HEK293 (cell line): ENCODE data around the gene ASXL2.

Experiments
- CTCF ChIA-PET: fragments of 350-600 bp; formaldehyde crosslinking; extraction: SDS; loops from one replicate; lab custom pipeline; 2021; ENCODE audit warnings: antibody characterized with exemption; lab: Yijun Ruan, JAX
- POLR2A ChIA-PET: fragments of 300-600 bp; formaldehyde crosslinking; extraction: SDS; loops from one replicate; lab custom pipeline; 2020; ENCODE audit warnings: antibody characterized with exemption, inconsistent platforms; lab: Yijun Ruan, JAX
- H3K27ac ChIP-seq: fragments of 200-500 bp; sonication (Bioruptor generic); 2 replicates; pipeline ENCODE4 v1.5.1; 2014; ENCODE audit warnings: low read depth, low read length, control low read depth, inconsistent platforms; ENCODE audit errors: extremely low read depth
- H3K36me3 ChIP-seq, 2 experiments: fragments of 200-500 bp in 1 of 2; sonication (Bioruptor generic) in 1 of 2; 1 replicate in 1 of 2; 2 replicates in 1 of 2; pipeline ENCODE4 v1.5.1; 2014 to 2017; ENCODE audit warnings: inconsistent platforms in 2 of 2, low read length in 2 of 2; ENCODE audit not compliant: control insufficient read depth in 2 of 2, insufficient read depth in 1 of 2
- H3K4me1 ChIP-seq: fragments of 200-500 bp; sonication (Bioruptor generic); 2 replicates; pipeline ENCODE4 v1.5.1; 2014; ENCODE audit warnings: mild to moderate bottlenecking, low read length, inconsistent platforms; ENCODE audit not compliant: control insufficient read depth, insufficient read depth
- H3K4me3 ChIP-seq: 2 replicates; pipeline ENCODE4 v1.5.1; 2011; ENCODE audit warnings: low read depth, mild to moderate bottlenecking, control low read depth, low read length, moderate library complexity
- H3K9me3 ChIP-seq: fragments of 200-500 bp; sonication (Bioruptor generic); 2 replicates; pipeline ENCODE4 v1.5.1; 2014; ENCODE audit warnings: low read depth, low read length, inconsistent platforms; ENCODE audit not compliant: control insufficient read depth, insufficient read depth
- GLIS1 ChIP-seq: fragments of 450-650 bp; formaldehyde crosslinking; IDR thresholded peaks from 2 replicates; pipeline ENCODE4 v1.5.1; 2016; ENCODE audit warnings: missing biosample characterization, missing genetic modification characterization
- MZF1 ChIP-seq: fragments of 450-650 bp; formaldehyde crosslinking; IDR thresholded peaks from 2 replicates; pipeline ENCODE4 v1.5.1; 2017; ENCODE audit warnings: missing biosample characterization, missing genetic modification characterization, borderline replicate concordance
- ZNF155 ChIP-seq: fragments of 450-650 bp; formaldehyde crosslinking; IDR thresholded peaks from 2 replicates; pipeline ENCODE4 v1.5.1; 2016; ENCODE audit warnings: missing biosample characterization, missing genetic modification characterization
- ZNF16 ChIP-seq: fragments of 450-650 bp; formaldehyde crosslinking; IDR thresholded peaks from 2 replicates; pipeline ENCODE4 v1.5.1; 2016; ENCODE audit warnings: low read depth, missing biosample characterization, missing genetic modification characterization
- ZNF169 ChIP-seq: fragments of 450-650 bp; formaldehyde crosslinking; IDR thresholded peaks from 2 replicates; pipeline ENCODE4 v1.5.1; 2016; ENCODE audit warnings: missing biosample characterization, missing genetic modification characterization
- ZNF223 ChIP-seq: fragments of 450-650 bp; formaldehyde crosslinking; IDR thresholded peaks from 2 replicates; pipeline ENCODE4 v1.5.1; 2016; ENCODE audit warnings: missing biosample characterization, missing genetic modification characterization
- ZNF239 ChIP-seq: fragments of 450-650 bp; formaldehyde crosslinking; IDR thresholded peaks from 2 replicates; pipeline ENCODE4 v1.5.1; 2016; ENCODE audit warnings: missing biosample characterization, missing genetic modification characterization
- ZNF416 ChIP-seq: fragments of 450-650 bp; formaldehyde crosslinking; IDR thresholded peaks from 2 replicates; pipeline ENCODE4 v1.5.1; 2016; ENCODE audit warnings: missing biosample characterization, missing genetic modification characterization
- ZNF561 ChIP-seq: fragments of 450-650 bp; IDR thresholded peaks from 2 replicates; pipeline ENCODE4 v1.5.1; 2018; ENCODE audit warnings: missing biosample characterization, missing genetic modification characterization, borderline replicate concordance
- ZNF621 ChIP-seq: fragments of 450-650 bp; formaldehyde crosslinking; IDR thresholded peaks from 2 replicates; pipeline ENCODE4 v1.5.1; 2017; ENCODE audit warnings: missing biosample characterization, missing genetic modification characterization
- ZNF624 ChIP-seq: fragments of 450-650 bp; formaldehyde crosslinking; IDR thresholded peaks from 2 replicates; pipeline ENCODE4 v1.5.1; 2017; ENCODE audit warnings: missing biosample characterization, missing genetic modification characterization
- ZNF677 ChIP-seq: fragments of 450-650 bp; IDR thresholded peaks from 2 replicates; pipeline ENCODE4 v1.5.0; 2018; ENCODE audit warnings: missing biosample characterization, mild to moderate bottlenecking, missing genetic modification characterization, moderate library complexity
- ZSCAN23 ChIP-seq: fragments of 450-650 bp; formaldehyde crosslinking; IDR thresholded peaks from 2 replicates; pipeline ENCODE4 v1.5.1; 2016; ENCODE audit warnings: missing biosample characterization, missing genetic modification characterization
- ZSCAN30 ChIP-seq: fragments of 450-650 bp; IDR thresholded peaks from 2 replicates; pipeline ENCODE4 v1.5.1; 2018; ENCODE audit warnings: missing biosample characterization, mild to moderate bottlenecking, missing genetic modification characterization, moderate library complexity
- TF ChIP-seq, protein P1 (sequence below): fragments of 450-650 bp; formaldehyde crosslinking; IDR thresholded peaks from 2 replicates; pipeline ENCODE4 v1.5.1; 2016; ENCODE audit warnings: missing biosample characterization, missing genetic modification characterization
- TF ChIP-seq, protein P2 (sequence below): fragments of 450-650 bp; formaldehyde crosslinking; IDR thresholded peaks from 2 replicates; pipeline ENCODE4 v1.5.1; 2017; ENCODE audit warnings: missing biosample characterization, missing genetic modification characterization
- TF ChIP-seq, protein P3 (sequence below): fragments of 450-650 bp; IDR thresholded peaks from 2 replicates; pipeline ENCODE4 v1.5.1; 2018; ENCODE audit warnings: missing biosample characterization, missing genetic modification characterization
- TF ChIP-seq, protein P4 (sequence below): fragments of 450-650 bp; formaldehyde crosslinking; IDR thresholded peaks from 2 replicates; pipeline ENCODE4 v1.5.1; 2016; ENCODE audit warnings: missing biosample characterization, missing genetic modification characterization
- TF ChIP-seq, protein P5 (sequence below): fragments of 450-650 bp; formaldehyde crosslinking; IDR thresholded peaks from 2 replicates; pipeline ENCODE4 v1.5.1; 2017; ENCODE audit warnings: missing biosample characterization, mild to moderate bottlenecking, missing genetic modification characterization, moderate library complexity

The ASXL2 gene

DNA sequence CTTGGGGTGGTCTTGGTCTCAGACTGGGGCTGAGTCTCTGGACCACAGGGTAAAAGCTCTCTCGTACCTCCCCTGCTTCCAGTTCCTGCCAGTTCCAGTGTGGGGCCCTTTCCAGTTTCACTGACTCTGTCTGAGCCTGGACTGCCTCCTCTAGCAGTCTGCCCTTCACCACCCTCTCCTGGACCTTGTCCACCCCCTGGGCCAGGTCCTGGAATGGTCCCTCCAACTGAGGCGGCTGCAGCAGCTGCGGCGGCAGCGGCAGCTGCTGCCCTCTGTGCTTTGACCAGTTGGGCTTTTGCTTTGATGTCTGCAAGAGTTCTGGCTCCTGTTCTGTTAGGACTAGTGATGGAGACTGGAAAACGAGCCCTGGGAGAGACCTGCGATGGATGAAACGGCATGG is 134.2 kb downstream of the ASXL2 start (continued):
- TF ChIP-seq, protein P1, sequence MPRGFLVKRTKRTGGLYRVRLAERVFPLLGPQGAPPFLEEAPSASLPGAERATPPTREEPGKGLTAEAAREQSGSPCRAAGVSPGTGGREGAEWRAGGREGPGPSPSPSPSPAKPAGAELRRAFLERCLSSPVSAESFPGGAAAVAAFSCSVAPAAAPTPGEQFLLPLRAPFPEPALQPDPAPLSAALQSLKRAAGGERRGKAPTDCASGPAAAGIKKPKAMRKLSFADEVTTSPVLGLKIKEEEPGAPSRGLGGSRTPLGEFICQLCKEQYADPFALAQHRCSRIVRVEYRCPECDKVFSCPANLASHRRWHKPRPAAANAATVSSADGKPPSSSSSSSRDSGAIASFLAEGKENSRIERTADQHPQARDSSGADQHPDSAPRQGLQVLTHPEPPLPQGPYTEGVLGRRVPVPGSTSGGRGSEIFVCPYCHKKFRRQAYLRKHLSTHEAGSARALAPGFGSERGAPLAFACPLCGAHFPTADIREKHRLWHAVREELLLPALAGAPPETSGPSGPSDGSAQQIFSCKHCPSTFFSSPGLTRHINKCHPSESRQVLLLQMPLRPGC (tag by site-specific recombination) = no peak
- TF ChIP-seq, protein P2, sequence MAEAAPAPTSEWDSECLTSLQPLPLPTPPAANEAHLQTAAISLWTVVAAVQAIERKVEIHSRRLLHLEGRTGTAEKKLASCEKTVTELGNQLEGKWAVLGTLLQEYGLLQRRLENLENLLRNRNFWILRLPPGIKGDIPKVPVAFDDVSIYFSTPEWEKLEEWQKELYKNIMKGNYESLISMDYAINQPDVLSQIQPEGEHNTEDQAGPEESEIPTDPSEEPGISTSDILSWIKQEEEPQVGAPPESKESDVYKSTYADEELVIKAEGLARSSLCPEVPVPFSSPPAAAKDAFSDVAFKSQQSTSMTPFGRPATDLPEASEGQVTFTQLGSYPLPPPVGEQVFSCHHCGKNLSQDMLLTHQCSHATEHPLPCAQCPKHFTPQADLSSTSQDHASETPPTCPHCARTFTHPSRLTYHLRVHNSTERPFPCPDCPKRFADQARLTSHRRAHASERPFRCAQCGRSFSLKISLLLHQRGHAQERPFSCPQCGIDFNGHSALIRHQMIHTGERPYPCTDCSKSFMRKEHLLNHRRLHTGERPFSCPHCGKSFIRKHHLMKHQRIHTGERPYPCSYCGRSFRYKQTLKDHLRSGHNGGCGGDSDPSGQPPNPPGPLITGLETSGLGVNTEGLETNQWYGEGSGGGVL = no peak
- TF ChIP-seq GLIS1 (tag by site-specific recombination) = no peak

DNA sequence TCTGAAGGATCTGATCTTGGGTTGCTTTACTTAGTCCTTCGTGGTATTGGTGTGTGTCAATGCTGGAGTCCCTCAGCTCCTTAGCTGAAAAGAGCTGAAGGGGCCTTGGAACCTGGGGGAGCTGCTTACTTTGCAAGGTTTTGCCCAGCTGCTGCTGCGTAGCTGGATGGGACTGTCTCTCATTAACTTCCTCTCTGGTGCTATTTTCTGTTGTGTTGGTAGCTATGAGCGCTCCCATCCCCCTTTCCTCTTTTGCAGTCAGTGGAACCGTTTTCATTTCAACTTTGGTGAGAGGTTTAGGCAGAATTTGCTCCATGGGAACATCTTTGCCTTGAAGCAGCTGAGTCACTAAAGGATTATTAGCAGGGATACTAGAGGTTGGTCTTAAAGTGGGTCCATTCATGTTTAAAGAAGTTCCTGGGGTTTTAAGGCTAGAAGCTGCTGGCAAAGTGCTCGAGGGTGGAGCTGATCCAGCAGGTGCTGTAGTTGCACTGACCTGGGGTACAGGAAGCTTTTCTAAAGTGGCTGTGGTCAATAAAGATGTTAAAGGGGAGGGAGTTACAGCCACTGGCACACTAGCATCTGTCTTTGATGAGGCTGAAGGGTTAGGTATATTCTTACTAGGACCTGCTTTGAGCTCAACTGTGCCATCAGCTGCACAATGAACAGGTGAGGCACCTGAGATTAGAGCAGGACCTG is 135.0 kb downstream of the ASXL2 start:
- H3K4me3 ChIP-seq = no peak overlapping the region

DNA sequence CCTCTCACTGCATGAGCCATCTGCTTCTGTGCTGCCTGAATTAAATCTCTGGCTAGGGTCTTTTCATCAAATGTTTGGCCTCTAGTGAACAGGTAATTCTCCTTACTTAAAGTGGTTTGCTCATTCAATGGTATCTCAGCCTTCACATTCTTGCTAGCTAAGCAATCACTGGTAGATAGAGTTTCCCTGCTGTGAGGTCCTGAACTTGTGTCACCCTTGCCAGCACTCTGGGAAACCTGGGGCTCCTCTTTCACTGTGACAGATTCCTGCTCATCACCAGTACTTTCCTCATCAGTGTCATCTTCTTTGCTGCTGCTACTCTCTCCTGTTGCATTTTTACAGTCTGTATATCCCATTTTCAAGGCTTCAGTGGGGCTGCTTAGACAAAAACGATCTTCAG is 135.8 kb downstream of the ASXL2 start:
- H3K27ac ChIP-seq = no peak overlapping the region
- no peaks in the 10 kb centered on the region for H3K9me3 ChIP-seq
- CTCF ChIA-PET = interaction anchor here (0.6 kb wide), 1 partner anchor 62 kb away, joined by 3 read pairs; no protein-coding TSS in a partner anchor
- TF ChIP-seq, protein P3, sequence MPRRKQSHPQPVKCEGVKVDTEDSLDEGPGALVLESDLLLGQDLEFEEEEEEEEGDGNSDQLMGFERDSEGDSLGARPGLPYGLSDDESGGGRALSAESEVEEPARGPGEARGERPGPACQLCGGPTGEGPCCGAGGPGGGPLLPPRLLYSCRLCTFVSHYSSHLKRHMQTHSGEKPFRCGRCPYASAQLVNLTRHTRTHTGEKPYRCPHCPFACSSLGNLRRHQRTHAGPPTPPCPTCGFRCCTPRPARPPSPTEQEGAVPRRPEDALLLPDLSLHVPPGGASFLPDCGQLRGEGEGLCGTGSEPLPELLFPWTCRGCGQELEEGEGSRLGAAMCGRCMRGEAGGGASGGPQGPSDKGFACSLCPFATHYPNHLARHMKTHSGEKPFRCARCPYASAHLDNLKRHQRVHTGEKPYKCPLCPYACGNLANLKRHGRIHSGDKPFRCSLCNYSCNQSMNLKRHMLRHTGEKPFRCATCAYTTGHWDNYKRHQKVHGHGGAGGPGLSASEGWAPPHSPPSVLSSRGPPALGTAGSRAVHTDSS (tag by site-specific recombination) = no peak
- TF ChIP-seq ZNF621 (tag by site-specific recombination) (no peak), ZNF239 (tag by site-specific recombination) (no peak), ZSCAN30 (tag by site-specific recombination) (no peak), ZNF416 (tag by site-specific recombination) (no peak), ZNF677 (tag by site-specific recombination) (no peak), ZNF561 (tag by site-specific recombination) (no peak), MZF1 (tag by site-specific recombination) (no peak)
- TF ChIP-seq, protein P4, sequence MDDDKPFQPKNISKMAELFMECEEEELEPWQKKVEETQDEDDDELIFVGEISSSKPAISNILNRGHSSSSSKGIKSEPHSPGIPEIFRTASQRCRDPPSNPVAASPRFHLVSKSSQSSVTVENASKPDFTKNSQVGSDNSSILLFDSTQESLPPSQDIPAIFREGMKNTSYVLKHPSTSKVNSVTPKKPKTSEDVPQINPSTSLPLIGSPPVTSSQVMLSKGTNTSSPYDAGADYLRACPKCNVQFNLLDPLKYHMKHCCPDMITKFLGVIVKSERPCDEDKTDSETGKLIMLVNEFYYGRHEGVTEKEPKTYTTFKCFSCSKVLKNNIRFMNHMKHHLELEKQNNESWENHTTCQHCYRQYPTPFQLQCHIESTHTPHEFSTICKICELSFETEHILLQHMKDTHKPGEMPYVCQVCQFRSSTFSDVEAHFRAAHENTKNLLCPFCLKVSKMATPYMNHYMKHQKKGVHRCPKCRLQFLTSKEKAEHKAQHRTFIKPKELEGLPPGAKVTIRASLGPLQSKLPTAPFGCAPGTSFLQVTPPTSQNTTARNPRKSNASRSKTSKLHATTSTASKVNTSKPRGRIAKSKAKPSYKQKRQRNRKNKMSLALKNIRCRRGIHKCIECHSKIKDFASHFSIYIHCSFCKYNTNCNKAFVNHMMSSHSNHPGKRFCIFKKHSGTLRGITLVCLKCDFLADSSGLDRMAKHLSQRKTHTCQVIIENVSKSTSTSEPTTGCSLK (tag by site-specific recombination) = no peak
- TF ChIP-seq, protein P5, sequence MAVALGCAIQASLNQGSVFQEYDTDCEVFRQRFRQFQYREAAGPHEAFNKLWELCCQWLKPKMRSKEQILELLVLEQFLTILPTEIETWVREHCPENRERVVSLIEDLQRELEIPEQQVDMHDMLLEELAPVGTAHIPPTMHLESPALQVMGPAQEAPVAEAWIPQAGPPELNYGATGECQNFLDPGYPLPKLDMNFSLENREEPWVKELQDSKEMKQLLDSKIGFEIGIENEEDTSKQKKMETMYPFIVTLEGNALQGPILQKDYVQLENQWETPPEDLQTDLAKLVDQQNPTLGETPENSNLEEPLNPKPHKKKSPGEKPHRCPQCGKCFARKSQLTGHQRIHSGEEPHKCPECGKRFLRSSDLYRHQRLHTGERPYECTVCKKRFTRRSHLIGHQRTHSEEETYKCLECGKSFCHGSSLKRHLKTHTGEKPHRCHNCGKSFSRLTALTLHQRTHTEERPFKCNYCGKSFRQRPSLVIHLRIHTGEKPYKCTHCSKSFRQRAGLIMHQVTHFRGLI (tag by site-specific recombination) = no peak
- POLR2A ChIA-PET = no interaction called here
- no peak overlapping the region for H3K4me3 ChIP-seq
- peaks cover 0 to 32% of the 10 kb centered on the region in 2 experiments for H3K36me3 ChIP-seq
- peaks cover 6% of the 10 kb centered on the region; the same call in 1 of the 2 replicates for H3K4me1 ChIP-seq

More for the DNA sequence above, 135.0 kb downstream of the ASXL2 start:
- H3K27ac ChIP-seq = no peak overlapping the region
- no peak for TF ChIP-seq ZNF223 (tag by site-specific recombination)
- TF ChIP-seq ZNF16 (tag by site-specific recombination) = no peak
- no peak for TF ChIP-seq ZSCAN23
- no peak for TF ChIP-seq ZNF155
- TF ChIP-seq ZNF624 = no peak
- TF ChIP-seq, protein P2 = no peak
- TF ChIP-seq, protein P1 (tag by site-specific recombination) = no peak
- no peak for TF ChIP-seq ZNF169 (tag by site-specific recombination)
- TF ChIP-seq, all 188 proteins: peak for 0
- H3K36me3 ChIP-seq = peaks cover 0 to 34% of the 10 kb centered on the region in 2 experiments
- peaks cover 6% of the 10 kb centered on the region; the same call in 1 of the 2 replicates for H3K4me1 ChIP-seq
- POLR2A ChIA-PET = no interaction called here
- CTCF ChIA-PET = interaction anchor here (0.6 kb wide), 1 partner anchor 63 kb away, joined by 3 read pairs; no protein-coding TSS in a partner anchor
- no peaks in the 10 kb centered on the region for H3K9me3 ChIP-seq
